ENCODE data around the gene AUTS2. TPM values are rescaled to one million over a fixed set of nuclear protein-coding genes. Genes with fewer than 3 reads are reported as not detected.

Gene AUTS2
- total and polyA plus RNA-seq, 2 experiments from 2014 or later = 32.0 to 91.0 TPM

GRCh38 chr7:70764701-70765208 lies 1166.5 kb downstream of the AUTS2 start (continued):
- no peak for TF ChIP-seq ZNF462 (CRISPR knock-in tag; IDR thresholded peaks at IDR 0.05)
- no peak for TF ChIP-seq POLR2AphosphoS5 (IDR thresholded peaks at IDR 0.05; ENCODE audit: low read depth)
- TF ChIP-seq REST (IDR thresholded peaks at IDR 0.05; ENCODE audit: unreplicated experiment) = no peak
- TF ChIP-seq CTCF (conservative IDR thresholded peaks at IDR 0.05; ENCODE audit: low read depth in 2 of 2) = no peak
- TF ChIP-seq EZH2phosphoT487 (IDR thresholded peaks at IDR 0.05; ENCODE audit: unreplicated experiment) = no peak
- no peak for TF ChIP-seq JUNB (IDR thresholded peaks at IDR 0.05; ENCODE audit: unreplicated experiment)
- TF ChIP-seq CREB1 (CRISPR knock-in tag; IDR thresholded peaks at IDR 0.05; ENCODE audit: low read depth) = no peak

Measured in GM23338 (cell line).